Dendritic cell treated with granulocyte-macrophage colony-stimulating factor and Interleukin-4, amounts not matched to agents 40 ng/mL and 50 ng/mL, for 4 days (primary cell): ENCODE measurements around the gene IL13.

Experiments used
- H3K27ac Mint-ChIP-seq: one replicate; pipeline ENCODE4 v1.8.0; 2022; ENCODE audit warnings: mild to moderate bottlenecking, mixed read lengths
- H3K27me3 Mint-ChIP-seq: one replicate; pipeline ENCODE4 v1.8.0; 2022; ENCODE audit warnings: mild to moderate bottlenecking, mixed read lengths
- H3K36me3 Mint-ChIP-seq: one replicate; pipeline ENCODE4 v1.8.0; 2022; ENCODE audit warnings: low read depth, mixed read lengths
- H3K4me1 Mint-ChIP-seq: one replicate; pipeline ENCODE4 v1.8.0; 2022; ENCODE audit warnings: low read depth, mixed read lengths
- H3K4me3 Mint-ChIP-seq: one replicate; pipeline ENCODE4 v1.8.0; 2022; ENCODE audit warnings: mild to moderate bottlenecking, moderate library complexity, mixed read lengths
- H3K9me3 Mint-ChIP-seq: one replicate; pipeline ENCODE4 v1.8.0; 2022; ENCODE audit warnings: mixed read lengths
- intact Hi-C: fragments of 100-400 bp; cut with micrococcal nuclease; formaldehyde crosslinking; loops from one replicate; pipeline ENCODE4 v1.15.0; 2022

Gene IL13

DNA sequence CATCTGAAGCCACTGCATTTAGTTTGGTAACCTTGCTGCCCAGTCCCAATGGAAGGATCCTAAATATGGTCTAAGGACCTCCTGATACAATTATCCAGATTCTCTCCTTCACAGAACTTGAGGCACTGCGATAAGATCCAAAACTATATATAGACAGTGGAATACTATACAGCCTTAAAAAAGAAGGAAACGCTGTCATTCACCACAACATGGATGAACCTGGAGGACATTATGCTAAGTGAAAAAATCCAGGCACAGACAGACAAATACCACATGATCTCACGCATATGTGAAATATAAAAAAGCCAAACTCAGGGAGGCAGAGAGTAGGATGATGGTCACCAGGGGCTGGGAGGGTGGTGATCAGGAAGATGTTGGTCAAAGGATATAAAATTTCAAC is 13.0 kb downstream of the IL13 start:
- Mint-ChIP-seq H3K4me1 (no peaks in the 10 kb centered on the region), H3K36me3 (no peaks in the 10 kb centered on the region), H3K27ac (no peak overlapping the region), H3K27me3 (no peaks in the 10 kb centered on the region), H3K4me3 (no peak overlapping the region), H3K9me3 (no peaks in the 10 kb centered on the region)
- intact Hi-C loops = no loop called here

DNA sequence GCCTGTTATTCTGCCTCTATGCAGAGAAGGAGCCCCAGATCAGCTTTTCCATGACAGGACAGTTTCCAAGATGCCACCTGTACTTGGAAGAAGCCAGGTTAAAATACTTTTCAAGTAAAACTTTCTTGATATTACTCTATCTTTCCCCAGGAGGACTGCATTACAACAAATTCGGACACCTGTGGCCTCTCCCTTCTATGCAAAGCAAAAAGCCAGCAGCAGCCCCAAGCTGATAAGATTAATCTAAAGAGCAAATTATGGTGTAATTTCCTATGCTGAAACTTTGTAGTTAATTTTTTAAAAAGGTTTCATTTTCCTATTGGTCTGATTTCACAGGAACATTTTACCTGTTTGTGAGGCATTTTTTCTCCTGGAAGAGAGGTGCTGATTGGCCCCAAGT is 15.5 kb downstream of the IL13 start:
- Mint-ChIP-seq H3K27ac (no peak overlapping the region), H3K36me3 (no peaks in the 10 kb centered on the region), H3K9me3 (no peaks in the 10 kb centered on the region), H3K27me3 (no peaks in the 10 kb centered on the region), H3K4me1 (no peaks in the 10 kb centered on the region), H3K4me3 (no peak overlapping the region)
- intact Hi-C loops = no loop called here

- H3K27me3 Mint-ChIP-seq = no peaks in the 10 kb centered on the region
- H3K9me3 Mint-ChIP-seq = no peaks in the 10 kb centered on the region
- intact Hi-C loops = no loop called here
- H3K36me3 Mint-ChIP-seq = no peaks in the 10 kb centered on the region
- H3K4me3 Mint-ChIP-seq = no peak within 1 kb of the TSS
- no peaks in the 10 kb centered on the region for H3K4me1 Mint-ChIP-seq
- no peak within 1 kb of the TSS for H3K27ac Mint-ChIP-seq
Observed at GRCh38 chr5:132673939-132674630, 16.1 kb downstream of the IL13 start, which contains the start of gene IL4. Gene IL4 (plus strand): TSS chr5:132673989. CDS start chr5:132674051, 62 bp downstream.

DNA sequence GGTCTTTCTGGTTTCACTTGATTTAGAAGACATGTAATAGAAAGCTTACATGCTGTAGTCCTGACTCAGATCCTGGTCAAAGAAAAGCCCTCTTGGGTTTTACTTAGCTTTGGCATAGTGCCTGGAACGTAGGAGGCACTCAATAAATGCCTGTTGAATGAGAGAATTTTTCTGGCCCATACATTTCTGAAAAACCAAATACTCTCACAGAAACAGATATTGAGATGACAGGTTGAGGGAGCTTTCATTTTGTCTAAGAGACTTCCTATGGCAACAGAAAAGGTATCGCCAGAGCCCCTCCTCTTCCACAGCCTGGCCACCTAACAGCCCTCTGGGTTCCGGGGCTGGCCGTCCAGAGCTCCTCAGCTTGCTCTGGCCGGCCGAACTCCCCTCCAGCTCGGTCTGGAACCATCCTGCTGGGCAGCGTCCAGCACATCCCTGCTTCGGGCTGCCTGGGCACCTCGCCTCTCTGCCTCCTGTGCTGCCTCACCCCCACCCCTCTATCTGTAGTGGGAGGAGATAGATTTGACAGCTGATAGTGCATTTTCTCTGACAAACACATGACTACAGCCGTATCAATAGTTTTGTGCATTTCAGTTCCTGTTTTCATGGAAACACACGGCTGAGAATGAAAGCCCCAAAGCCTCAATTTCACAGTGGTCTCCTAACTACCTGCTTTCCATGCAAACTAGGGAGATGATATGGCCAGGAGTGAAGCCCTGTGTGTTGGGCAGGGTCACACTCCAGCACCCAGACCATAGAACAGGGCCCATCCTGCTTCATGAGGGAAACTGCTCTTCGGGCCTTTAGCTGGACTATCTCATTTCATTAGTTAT is 16.9 kb downstream of the IL13 start:
- intact Hi-C loops = no loop called here
- H3K9me3 Mint-ChIP-seq = no peaks in the 10 kb centered on the region
- H3K27ac Mint-ChIP-seq = no peak overlapping the region
- H3K27me3 Mint-ChIP-seq = no peaks in the 10 kb centered on the region
- H3K4me3 Mint-ChIP-seq = no peak overlapping the region
- H3K4me1 Mint-ChIP-seq = no peaks in the 10 kb centered on the region
- no peaks in the 10 kb centered on the region for H3K36me3 Mint-ChIP-seq

DNA sequence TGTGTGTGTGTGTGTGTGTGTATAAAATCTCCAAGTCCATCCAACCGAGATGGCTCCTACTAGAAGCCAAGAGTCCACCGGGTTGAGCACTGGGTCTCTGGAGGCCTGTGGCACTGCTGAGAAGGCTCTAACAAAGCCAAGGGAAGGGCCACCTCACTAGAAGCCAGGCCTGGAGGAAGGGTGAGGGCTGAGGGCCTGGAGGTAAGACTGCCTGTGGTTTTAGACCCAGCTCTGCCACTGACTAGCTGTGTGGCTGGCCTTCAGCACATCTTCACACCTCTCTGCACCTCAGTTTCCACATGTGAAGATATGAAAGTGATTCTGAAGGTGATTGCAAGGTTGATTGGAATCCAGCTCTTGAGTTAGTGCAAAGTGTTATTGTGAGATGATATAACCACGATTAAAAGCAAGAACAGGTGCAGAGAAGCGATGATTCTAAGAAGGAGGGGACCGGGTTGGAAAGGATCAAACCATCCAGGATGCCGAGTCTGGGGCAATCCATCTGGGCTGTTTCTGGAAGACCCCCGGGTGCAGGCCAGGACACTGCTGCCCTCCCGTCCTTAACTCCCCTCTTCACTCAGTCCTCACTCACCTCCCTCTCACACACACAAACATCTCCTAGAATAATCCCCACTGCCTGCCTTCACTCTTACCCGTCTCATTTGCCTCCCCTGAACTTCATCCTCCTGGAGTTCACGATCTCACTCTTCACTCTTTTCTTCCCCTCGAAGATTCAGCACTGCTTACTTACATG is 18.1 kb downstream of the IL13 start:
- H3K27me3 Mint-ChIP-seq = no peaks in the 10 kb centered on the region
- intact Hi-C loops = no loop called here
- no peak overlapping the region for H3K27ac Mint-ChIP-seq
- H3K9me3 Mint-ChIP-seq = no peaks in the 10 kb centered on the region
- H3K4me1 Mint-ChIP-seq = no peaks in the 10 kb centered on the region
- H3K36me3 Mint-ChIP-seq = no peaks in the 10 kb centered on the region
- no peak overlapping the region for H3K4me3 Mint-ChIP-seq

DNA sequence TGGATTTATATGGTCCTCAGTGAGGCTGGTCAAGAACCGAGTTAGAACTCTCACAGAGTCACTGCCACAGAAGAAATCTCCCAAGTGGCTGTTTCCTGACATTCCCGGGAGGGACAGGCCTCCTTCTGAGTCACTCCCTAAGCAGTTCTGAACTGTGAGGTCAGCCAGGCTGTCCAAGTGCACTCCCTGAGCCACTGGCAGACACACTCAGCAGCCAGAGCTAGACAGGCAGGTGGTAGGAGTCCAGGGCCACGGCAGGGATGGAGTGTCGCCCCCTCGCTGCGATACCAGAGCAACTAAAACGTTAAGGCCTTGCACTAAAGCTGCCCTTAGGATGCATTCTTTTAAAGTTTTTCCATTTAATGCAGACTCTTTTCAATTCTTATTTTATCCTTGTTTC is 19.2 kb downstream of the IL13 start:
- Mint-ChIP-seq H3K4me3 (no peak overlapping the region), H3K36me3 (no peaks in the 10 kb centered on the region), H3K4me1 (no peaks in the 10 kb centered on the region), H3K27me3 (no peaks in the 10 kb centered on the region), H3K27ac (no peak overlapping the region), H3K9me3 (no peaks in the 10 kb centered on the region)
- intact Hi-C loops = no loop called here

- Mint-ChIP-seq H3K4me1 (no peaks in the 10 kb centered on the region), H3K36me3 (no peaks in the 10 kb centered on the region), H3K27ac (no peak overlapping the region), H3K9me3 (no peaks in the 10 kb centered on the region), H3K27me3 (no peaks in the 10 kb centered on the region), H3K4me3 (no peak overlapping the region)
- intact Hi-C loops = no loop called here
Observed at GRCh38 chr5:132677682-132678400, 19.9 kb downstream of the IL13 start.

DNA sequence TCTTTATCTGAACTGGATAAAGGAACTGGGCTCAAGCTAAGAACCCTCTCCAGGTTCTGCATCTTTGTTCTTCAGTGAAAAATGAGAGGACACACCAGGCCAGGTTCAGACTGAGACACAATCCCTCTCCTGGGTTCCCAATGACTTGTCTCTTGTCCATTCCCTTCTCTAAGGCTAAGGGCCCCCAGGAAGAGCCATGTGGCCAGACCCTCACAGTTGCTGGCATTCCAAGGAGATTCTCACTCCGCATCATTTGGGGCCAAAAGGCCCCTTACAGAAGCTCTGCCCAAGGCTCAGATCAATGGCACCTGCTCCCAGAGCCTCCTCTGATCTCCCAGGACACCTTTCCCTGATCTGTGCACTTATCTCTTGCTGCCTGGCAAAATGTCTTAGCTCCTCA is 20.8 kb downstream of the IL13 start:
- no peaks in the 10 kb centered on the region for H3K4me1 Mint-ChIP-seq
- no peak overlapping the region for H3K27ac Mint-ChIP-seq
- intact Hi-C loops = no loop called here
- no peaks in the 10 kb centered on the region for H3K36me3 Mint-ChIP-seq
- no peaks in the 10 kb centered on the region for H3K9me3 Mint-ChIP-seq
- no peaks in the 10 kb centered on the region for H3K27me3 Mint-ChIP-seq
- no peak overlapping the region for H3K4me3 Mint-ChIP-seq

DNA sequence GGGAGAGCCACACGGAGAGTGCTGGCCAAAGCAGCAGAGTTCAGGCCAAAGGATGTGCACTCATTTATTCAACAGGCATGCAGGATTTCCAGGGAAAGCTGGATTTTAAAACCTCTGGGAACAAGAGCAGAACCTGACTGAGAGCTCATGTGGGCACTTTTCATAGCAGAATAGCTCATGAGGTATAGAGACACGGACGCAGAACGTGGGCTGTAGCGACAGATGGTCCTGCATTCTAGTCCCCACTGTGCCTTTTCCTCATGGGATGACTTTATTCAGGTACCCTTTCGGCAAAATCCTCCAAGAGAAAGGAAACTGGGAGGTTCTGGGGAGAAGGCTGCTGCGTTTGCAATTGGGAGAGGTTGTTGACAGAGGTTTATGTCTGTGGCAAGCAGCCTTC is 21.2 kb downstream of the IL13 start:
- H3K27me3 Mint-ChIP-seq = no peaks in the 10 kb centered on the region
- H3K36me3 Mint-ChIP-seq = no peaks in the 10 kb centered on the region
- no peaks in the 10 kb centered on the region for H3K4me1 Mint-ChIP-seq
- intact Hi-C loops = no loop called here
- H3K27ac Mint-ChIP-seq = no peak overlapping the region
- H3K9me3 Mint-ChIP-seq = no peaks in the 10 kb centered on the region
- no peak overlapping the region for H3K4me3 Mint-ChIP-seq

DNA sequence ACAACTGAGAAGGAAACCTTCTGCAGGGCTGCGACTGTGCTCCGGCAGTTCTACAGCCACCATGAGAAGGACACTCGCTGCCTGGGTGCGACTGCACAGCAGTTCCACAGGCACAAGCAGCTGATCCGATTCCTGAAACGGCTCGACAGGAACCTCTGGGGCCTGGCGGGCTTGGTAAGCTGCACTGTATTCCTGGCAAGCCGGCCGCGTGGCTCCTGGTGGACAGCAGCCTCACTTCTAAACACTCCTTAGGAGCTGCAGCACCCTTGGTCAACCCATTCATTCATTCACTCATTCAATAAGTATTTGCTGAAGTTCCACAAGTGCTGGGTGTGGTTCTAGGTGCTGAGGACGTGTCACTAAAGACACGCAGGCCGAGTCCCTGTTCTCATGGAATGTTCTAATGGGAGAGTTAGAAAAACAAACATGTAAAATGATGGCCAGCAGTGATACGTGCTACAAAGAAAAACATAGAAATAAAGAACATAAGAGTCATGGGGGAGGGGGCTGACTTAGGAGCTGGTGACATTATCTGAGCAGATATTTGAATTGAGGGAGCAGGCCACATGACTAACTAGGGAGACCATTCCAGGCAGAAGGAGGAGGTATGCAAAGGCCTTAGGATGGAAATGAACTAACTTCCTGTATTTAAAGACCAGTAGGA is 21.9 kb downstream of the IL13 start:
- intact Hi-C loops = no loop called here
- H3K27me3 Mint-ChIP-seq = no peaks in the 10 kb centered on the region
- no peaks in the 10 kb centered on the region for H3K9me3 Mint-ChIP-seq
- H3K4me1 Mint-ChIP-seq = no peaks in the 10 kb centered on the region
- H3K27ac Mint-ChIP-seq = no peak overlapping the region
- no peaks in the 10 kb centered on the region for H3K36me3 Mint-ChIP-seq
- H3K4me3 Mint-ChIP-seq = no peak overlapping the region

GRCh38 chr5:132680780-132681475 is 23.0 kb downstream of the IL13 start:
- intact Hi-C loops = no loop called here
- H3K27ac Mint-ChIP-seq = no peak overlapping the region
- no peaks in the 10 kb centered on the region for H3K4me1 Mint-ChIP-seq
- no peak overlapping the region for H3K4me3 Mint-ChIP-seq
- no peaks in the 10 kb centered on the region for H3K27me3 Mint-ChIP-seq
- H3K9me3 Mint-ChIP-seq = no peaks in the 10 kb centered on the region
- no peaks in the 10 kb centered on the region for H3K36me3 Mint-ChIP-seq

DNA sequence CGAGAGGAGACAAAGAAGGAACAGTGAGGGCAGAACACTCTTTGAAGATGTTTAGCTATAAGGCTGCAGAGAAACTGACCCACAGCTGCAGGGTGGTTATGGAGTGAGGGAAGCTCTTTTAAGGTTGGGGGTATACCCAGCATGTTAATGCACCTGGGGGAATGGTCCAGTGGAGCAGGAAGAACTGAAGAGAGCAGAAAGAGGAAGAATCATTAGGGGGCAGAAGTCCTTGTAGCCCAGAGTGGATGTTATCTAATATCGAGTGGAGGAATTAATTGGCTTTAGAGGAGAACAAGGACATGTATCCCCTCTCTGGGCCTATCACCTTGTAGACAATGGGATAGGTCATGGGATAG is 23.5 kb downstream of the IL13 start:
- Mint-ChIP-seq H3K9me3 (no peaks in the 10 kb centered on the region), H3K4me3 (no peak overlapping the region), H3K4me1 (no peaks in the 10 kb centered on the region), H3K27ac (no peak overlapping the region), H3K27me3 (no peaks in the 10 kb centered on the region), H3K36me3 (no peaks in the 10 kb centered on the region)
- intact Hi-C loops = no loop called here

- Mint-ChIP-seq H3K4me3 (no peak overlapping the region), H3K27ac (no peak overlapping the region), H3K9me3 (no peaks in the 10 kb centered on the region), H3K4me1 (no peaks in the 10 kb centered on the region), H3K36me3 (no peaks in the 10 kb centered on the region), H3K27me3 (no peaks in the 10 kb centered on the region)
- intact Hi-C loops = no loop called here
Observed at GRCh38 chr5:132681983-132682382, 24.0 kb downstream of the IL13 start.
